OCI-LY1 (cell line): Measurements from ENCODE around the gene NOL11.

ENCODE experiments used
- CTCF ChIP-seq: fragments of 200-600 bp; sonication (generic), shearing (Covaris generic); IDR thresholded peaks from 2 replicates; pipeline ENCODE4 v1.5.1; 2017; ENCODE audit warnings: mild to moderate bottlenecking, antibody characterized with exemption, low read length, moderate library complexity, mixed read lengths
- EZH2 ChIP-seq: fragments of 200-600 bp; sonication (generic), shearing (Covaris generic); IDR thresholded peaks from 2 replicates; pipeline ENCODE4 v1.8.0; 2017; ENCODE audit warnings: borderline replicate concordance, mixed run types, mild to moderate bottlenecking, antibody characterized with exemption, low read length, moderate library complexity, mixed read lengths

GRCh38 chr17:67712375-67712774 lies 5.4 kb upstream of the NOL11 start:
- TF ChIP-seq CTCF (no peak), EZH2 (no peak)
